Activated CD8-positive, alpha-beta memory T cell treated with anti-CD3 and anti-CD28 coated beads, Interleukin-2, amount 50 U/mL, for 1 hour (primary cell): ENCODE results near the gene DTX1.

ENCODE experiments used
- DNase-seq: peaks from one replicate; pipeline ENCODE4 v3.0.0-alpha.2; 2020; ENCODE audit errors: extremely low read depth

The DTX1 gene

DNA sequence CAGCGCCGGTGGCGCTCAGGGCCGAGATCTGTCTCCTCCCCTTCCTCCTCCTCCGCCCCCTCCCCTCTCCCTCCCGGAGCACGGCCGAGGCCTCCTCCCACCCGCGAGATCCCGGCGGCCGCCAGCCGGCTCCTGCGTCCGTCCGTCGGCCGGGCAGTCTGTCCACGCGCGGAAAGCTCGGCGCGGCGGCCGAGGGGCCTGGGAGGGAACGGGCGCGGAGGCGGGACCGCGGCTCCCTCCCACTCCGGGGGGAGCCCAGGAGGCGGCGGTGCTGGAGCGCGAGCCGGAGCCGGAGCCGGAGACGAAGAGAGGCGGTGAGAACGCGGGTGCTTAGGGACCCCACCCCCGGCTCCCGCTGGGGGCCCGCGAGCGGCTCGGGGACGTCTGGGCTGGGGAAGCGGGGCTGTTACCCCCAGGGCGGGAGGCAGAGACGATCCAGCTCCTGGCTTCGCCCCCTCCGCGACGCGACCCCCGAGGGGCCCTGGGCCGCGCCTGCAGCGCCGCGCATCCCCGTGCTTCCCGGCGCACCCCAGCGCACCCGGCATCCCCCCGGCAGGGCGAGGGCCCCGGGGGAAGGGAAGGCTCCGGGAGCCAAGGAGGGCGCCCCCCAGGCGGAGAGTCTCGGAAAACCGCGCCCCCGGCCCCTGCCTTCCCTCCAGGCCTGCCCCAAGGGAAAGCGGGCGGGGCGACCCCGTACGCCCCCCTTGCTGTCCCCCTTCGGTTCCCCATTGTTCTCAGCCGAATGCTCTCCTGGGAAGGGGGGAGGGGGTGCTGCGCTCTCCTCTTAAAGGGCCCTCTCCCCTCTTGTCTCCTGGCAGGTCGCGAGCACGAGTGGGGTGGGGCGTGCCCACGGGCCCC, at the start of gene DTX1:
Gene DTX1 (plus strand): TSS at position 100 of the 858 bp plus-strand sequence. CDS start 1,463 bp downstream, outside the sequence.
- no peak for DNase-seq

DNA sequence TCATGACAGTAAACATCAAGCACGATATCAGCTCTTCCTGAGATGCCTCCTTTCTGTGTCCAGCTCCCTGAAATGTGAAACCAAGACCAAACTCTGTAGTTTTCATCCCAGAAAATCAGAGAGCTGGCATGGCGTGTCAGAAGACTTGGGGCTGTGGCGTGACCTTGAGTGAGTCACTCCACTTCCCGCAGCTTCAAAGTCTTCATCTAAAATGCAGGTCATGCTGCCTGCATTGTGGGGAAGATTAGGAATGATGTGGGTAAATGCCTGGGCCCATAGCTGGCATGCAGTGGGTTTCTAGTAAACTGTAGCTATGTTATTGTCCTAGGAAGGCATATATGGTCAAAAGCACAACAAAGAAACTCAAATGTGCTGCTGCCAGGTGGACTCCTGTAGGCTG, 49.4 kb upstream of the DTX1 start:
- no peak for DNase-seq

DNA sequence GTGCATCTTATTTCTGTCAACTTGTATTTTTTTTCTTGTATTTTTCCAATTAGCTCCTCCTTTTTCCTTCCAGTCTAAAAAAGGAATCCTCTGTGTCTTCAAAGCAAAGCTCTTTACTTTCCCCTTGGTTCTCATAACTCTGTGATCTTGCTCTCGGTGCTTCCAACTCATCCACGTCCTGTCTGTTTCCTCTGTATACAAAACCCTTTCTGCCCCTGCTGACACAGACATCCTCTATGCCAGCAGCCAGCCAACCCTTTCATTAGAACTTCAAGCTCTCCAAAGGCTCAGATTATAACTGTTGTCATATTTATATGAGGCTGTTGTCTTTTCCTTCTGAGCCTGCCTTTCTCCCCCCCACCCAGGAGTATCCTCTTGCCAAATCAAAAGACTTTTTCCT, 45.8 kb upstream of the DTX1 start:
- DNase-seq: no peak

DNA sequence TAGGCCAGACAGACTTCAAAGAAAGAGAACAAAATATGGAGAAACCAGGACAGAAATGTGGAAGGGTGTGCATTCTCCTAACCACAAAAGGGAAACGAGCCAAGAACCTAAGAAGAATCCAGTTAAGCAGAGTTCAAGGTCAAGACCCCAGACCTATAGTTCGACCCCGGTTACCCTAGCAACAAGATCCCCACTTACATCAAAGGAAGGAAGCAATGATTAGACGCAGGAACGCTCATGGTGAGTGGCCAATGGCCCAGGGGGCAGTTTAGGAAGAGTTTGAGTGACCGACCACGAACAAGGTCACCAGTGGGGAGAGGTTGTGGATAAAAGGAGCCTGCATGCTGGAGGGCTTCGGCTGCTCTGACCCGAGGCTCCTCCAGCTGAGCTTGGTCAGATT, 42.0 kb upstream of the DTX1 start:
- DNase-seq: no peak

DNA sequence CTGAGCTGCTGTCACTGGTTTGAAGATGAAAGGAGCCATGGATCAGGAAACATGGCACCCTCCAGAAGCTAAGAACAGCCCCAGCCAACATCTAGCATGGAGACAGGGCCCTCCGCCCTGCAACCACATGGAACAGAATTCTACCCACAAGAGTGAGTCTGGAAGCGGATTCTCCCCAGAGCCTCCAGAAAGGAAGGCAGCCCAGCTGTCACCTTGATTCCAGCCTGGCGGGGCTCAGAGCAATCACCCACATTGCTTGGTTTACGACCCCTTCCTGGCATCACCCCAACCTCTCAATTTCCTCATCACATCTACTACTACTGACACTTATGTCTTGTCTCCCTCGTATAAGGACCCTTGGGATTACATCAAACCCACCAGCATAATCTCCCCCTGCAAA, 39.7 kb upstream of the DTX1 start:
- no peak for DNase-seq

DNA sequence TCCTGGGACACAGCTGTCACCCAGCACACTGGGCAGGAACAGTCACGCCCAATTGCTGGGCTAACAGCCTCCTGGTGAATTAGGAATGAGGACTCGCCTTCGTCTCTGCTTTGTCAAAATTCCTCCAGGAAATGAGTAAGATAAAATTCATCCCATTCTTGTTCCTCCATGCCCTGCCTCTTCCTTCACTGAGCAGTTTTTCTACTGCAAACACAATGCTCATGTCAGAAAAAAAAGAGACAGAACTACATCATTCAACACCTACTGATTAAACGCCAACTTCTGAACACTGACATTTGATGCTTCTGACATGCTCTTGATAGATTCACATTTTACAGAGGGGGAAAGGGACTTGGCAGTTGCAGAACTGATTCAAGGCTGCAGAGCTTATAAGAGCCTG, 37.5 kb upstream of the DTX1 start:
- DNase-seq: no peak

DNA sequence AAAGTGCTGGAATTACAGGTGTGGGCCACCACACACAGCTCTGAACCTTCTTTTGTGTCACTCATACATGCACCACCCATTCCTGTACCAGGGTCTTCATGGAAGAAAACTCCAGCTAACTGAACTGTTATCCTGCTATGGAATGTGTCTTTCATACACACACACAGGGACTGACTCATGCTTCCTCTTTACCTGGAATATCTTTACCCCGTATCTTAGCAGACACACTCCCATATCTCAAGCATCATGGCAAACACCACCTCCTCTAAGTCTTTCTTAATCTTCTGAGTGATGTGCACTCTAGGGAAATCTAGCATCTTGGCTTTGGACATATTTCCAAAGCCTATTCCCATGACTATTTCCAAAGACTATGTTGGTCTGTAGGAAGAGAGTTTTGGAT, 35.0 kb upstream of the DTX1 start:
- no peak for DNase-seq

DNA sequence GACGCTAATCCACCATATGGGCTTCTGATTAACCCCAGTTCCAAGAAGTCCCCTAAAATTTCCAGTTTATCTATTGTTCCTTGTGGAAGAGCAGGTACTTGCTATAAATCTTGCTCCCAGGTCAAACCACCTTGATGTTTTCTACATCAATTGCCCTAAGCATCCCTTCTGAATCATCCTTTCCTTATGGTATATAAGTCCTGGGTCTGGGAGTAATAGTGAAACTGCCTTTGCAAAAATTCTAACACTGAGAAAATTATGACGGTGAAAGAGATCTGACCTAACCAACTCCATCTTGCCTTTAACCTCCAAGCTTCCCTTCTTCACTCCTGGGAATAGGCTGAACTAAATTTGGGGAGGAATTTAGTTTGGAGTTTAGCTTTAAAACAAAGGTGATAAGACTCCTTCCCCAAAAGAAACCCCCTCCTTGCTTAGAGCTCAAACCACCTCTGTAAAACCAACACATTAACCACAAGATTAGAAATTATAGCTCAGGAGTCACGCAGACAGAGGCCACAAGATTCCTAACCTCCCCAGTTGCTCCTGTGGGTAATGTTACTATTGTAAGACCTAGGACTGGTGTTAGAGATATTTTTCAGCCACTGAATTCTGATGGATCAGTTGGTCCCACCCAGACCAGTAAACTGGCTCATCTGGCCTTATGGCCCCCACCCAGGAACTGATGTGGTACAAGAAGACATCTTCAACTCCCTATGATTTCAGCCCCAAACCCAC, 33.8 kb upstream of the DTX1 start:
- DNase-seq: no peak

DNA sequence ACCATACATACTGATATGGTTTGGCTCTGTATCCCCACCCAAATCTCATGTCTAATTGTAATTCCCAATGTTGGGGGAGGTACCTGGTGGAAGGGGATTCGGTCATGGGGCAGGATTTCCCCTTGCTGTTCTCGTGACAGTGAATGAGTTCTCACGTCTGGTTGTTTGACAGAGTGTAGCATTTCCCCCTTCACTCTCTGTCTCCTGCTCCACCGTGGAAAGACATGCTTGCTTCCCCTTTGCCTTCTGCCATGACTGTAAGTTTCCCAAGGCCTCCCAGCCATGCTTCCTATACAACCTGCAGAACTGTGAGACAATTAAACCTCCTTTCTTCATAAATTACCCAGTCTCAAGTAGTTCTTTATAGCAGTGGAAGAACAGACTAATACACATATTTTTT, 28.8 kb upstream of the DTX1 start:
- DNase-seq: no peak

DNA sequence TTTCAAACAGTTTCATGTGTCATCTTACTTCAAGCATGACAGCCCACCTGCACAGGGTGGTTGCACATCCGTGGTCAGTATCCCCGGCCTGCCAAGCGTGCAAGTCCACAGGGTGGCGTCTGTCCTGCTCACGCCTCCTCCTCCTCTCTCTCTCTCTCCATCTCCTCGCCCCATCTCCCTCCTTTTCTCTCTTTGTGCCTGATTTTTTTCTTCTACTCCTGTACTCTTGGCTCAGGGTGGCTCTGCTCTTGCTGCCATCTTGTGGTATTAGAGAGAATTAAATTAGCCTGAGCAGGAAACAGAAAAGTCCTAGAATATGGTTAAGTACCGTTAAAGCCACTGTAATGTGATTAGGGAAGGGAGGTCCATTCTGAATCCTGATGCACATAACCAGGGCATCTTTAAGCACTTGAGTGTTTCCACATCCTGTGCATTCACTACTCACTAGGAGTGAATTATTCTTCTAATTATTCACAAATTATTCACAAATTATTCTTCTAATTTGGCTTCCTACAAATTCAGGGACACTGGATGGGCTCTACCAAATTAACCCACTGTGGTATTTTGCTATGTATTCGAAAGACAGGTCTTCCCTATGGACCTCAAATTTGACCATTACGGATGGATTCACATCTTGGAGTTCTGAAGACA, 25.5 kb upstream of the DTX1 start:
- no peak for DNase-seq

DNA sequence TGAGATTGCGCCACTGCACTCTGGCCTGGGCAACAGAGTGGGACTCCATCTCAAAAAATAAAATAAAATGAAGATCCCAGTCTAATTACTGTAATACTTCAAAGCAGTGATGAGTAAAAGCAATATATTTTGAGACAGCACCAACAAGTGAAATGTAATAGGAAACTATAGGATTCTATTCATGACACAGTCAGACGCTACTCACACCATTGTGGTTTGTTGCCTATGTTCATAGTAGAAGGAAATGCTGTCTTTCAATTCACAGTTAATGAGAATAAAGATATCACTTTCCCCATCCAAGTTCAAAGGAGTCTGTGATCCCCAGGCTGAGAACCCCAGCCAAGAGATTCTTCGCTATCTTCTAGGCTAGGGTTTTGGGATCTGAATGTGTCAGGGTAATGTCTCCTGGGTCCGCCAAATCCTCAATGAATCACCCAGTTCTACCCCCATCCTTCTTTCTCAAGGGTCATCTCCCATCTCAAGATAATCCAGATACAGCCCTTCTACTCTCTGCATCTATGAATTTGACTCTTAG, 16.6 kb upstream of the DTX1 start:
- no peak for DNase-seq

DNA sequence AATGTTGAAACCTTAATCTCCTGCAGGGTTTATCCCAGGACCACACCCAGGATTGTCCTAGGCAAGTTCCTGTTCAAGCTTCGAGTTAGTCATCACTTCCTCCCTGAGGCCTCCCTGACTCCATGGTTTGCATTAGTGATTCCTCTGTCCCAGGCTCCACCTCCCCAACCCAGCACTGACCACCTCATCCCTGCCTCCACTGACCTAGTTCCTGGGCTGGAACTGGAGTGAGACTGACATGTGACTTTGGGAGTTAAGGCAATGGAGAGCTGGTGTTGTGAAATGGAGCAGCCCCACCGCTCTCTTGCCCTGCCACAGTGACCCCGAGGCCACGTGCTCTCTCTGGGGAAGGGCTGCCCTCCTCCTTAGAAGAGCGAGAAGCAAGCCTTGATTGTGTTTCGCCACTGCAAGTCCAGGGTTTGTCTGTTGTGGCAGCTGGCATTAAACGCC, 15.8 kb upstream of the DTX1 start:
- no peak for DNase-seq

DNA sequence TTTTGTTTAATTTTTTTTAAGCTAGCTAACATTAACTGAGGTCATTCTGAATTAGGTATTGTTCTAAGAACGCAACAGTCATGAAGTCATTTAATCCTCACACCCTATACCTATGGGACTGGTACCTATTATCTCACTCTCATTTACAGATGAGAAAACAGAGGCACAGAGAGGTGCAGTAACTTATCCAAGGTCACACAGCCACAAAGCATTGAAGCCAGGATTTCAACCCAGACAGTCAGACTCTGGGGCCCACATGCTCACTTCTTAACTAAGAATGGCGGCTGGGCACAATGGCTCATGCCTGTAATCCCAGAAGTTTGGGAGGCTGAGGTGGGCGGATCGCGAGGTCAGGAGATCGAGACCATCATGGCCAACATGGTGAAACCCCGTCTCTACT, 15.0 kb upstream of the DTX1 start:
- DNase-seq: no peak

DNA sequence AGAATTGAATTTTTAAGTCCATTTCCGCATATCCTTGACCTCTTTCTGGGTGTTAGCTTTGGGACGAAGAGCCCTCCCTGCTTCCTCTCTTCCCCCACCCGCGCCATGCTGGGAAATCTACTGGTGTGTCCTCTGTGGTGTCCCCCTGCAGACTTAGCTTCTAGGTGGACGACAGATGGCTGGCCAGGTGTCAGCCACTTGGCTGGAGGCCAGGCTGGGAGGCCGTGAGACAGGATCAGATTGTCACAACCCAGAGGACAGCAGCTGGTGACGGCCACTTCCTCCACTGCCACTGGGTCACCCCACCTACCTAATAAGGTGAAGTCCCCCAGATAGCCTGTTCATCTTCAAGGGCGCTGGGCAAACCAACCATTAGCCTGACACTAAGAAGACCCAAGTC, 13.3 kb upstream of the DTX1 start:
- DNase-seq: no peak

DNA sequence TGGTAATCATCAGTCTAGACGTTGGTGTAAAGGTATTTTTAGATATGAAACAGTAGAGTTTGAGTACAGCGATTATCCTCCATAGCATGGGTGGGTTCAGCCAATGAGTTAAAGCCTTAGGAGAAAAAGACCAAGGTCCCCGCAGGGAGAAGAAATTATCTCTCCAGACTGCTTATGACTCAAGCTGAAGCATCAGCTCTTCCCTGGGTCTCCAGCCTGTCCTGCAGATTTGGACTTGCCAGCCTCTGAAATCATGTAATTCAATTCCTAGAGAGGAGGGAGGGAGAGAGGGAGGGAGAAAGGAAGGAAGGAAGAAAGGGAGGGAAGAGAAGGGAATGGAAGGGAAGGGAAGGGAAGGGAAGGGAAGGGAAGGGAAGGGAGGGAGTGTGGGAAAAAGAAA, 12.0 kb upstream of the DTX1 start:
- no peak for DNase-seq

DNA sequence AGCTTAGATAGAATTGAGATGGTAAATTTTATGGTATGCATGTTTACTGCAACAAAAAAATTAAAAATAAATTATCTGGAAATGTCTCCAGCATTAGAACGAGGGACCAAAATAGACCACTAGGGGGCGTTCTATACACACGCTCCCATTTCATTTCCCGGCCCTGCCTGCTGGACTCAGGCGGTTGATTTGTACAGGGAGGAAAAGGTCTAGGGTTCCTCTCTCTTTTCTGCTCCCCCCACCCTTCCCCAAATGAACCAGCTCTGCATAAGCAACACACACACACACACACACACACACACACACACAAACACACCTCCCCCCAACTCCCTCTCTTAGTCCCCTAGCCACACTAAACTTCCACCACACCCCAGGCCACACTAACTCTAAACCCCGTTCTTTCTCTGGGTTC, 7.8 kb upstream of the DTX1 start:
- DNase-seq: peak; percentile 42

DNA sequence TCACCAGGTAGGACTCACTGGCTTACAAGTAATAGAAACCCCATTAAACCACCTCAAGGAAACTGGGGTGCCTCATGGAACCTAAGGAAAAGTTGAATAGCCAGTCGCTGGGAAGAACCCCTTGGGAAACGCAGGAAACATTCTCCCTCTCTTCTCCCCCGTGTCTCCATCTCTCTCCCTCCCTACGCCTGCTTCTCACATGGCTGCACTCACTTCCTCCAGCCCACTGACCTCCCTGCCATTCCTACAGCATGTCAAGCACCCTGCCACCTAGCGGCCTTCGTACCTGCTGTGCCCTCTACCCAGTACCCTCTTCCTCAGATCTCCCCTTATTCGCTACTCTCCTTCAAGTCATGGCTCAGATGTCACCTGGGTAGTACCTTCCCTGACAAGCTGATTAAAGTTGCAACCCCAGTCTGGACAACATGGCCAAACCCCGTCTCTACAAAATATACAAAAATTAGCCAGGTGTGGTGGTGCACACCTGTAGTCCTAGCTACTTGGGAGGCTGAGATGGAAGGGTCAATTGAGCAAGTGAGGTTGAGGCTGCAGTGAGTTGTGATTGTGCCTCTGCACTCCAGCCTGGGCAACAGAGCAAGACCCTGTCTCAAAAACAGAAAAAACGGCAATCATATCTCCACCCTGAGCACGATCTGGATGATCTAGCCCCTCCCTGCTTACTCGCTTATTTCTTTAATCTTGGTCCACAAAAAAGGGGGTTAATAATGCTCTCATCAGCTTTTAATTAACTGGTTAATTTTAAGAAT, 6.4 kb upstream of the DTX1 start:
- no peak for DNase-seq

DNA sequence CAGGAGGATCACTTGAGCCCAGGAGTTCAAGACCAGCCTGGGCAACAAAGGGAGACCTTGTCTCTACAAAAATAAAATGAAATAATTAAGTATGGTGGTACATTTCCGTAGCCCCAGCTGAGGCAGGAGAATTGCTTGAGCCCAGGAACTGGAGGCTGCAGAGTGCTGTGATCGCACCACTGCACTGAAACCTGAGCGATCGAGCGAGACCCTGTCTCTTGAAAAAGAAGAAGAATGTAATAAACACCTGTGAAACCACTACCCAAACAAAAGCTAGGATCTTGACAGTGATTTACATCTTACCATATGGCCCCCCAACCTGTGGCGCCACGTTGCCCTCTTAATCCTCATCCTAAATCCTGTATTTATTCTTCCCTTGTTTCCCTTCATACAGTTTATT, 5.7 kb upstream of the DTX1 start:
- DNase-seq: no peak

DNA sequence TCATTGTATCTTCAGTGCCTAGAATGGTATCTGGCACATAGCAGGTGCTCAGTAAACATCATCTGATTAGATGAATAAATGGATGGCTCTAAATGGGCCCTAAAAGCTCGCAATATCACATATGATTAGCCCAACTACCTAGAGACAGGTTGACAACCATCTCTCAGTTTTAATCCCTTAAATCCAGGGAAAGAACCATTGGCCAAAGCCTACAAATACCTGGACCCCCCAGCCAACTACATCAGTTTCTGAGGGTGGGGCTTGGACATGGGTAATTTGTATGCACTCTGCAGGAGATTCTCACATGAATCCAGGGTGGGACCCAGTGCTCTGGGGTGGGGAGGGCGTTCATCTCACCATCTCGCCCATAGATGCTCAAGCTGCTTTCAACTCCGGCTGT, 4.8 kb upstream of the DTX1 start:
- no peak for DNase-seq

DNA sequence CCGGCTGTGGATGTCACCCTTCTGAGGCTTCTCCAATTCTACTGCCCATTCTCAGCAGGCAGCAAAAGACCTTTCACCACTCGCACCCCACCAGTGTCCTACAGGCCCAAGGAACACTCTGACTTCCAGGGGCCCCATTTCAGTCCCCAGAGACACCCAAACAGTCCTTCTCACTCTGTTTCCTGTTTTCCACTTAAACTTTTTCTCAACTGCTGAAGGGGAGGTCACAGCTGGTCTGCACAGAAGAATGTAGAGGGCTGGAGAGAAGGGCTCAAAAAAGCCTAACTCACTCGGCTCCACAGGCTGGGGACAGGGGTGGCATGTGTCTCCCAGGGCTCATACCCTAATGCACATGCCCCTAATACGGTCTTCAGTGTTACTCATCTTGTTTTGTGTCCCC, 4.2 kb upstream of the DTX1 start:
- no peak for DNase-seq

DNA sequence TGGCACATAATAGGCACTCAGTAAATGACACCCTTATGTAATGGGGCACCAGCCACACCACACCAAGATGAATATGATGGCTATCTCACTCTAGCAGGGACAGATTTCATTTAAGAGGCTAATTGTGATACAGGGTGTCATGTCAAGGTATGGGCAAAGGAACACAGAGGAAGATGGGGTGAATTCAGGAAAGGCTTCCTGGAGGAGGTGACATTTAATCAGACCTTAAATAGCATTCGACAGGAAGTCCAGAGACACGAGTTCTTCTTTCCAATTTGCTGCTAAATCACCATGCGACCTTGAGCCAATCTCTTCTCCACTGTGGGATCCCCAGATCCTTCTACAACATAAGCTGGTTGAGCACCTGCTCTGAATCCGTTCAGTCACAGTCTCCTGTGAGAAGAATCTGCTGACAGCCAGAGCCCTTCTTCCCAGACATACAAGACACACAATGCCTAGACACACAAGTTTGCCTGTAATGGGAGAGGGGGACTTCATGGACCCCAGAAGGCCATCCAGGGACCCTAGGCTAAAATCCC, 1.5 kb upstream of the DTX1 start:
- DNase-seq: no peak
